KBM-7 (cell line): ENCODE measurements around the gene OR1I1.
A peak's percentile ranks its signal among the peaks of the same experiment; 100 is the strongest.
"Not testable (repeated sequence)": the region's sequence is repeated elsewhere in the genome, so short reads cannot be mapped to it uniquely, and the experiment has no call there.

Source experiments
- DNase-seq: peaks from one replicate; pipeline ENCODE4 v3.0.0-alpha.2; 2015
- in situ Hi-C: fragments of 300-500 bp; cut with MboI; formaldehyde crosslinking; loops from 2 replicates; pipeline ENCODE4 v1.14.3; 2020; ENCODE audit warnings: low sequenced_read_pairs, low pct_unique_long_range_greater_than_20kb, mixed read lengths

OR1I1 gene

GRCh38 chr19:15093001-15093400, 11.0 kb downstream of the OR1I1 start:
- in situ Hi-C loops, result no loop called here
- no peak for DNase-seq

- DNase-seq, result no peak
- in situ Hi-C loops, result no loop called here
These were observed 14.2 kb downstream of the OR1I1 start for GRCh38 chr19:15096223-15096622.

GRCh38 chr19:15097980-15098379, 16.0 kb downstream of the OR1I1 start:
- in situ Hi-C loops, DNase-seq: not testable (repeated sequence)

GRCh38 chr19:15098460-15098859, 16.4 kb downstream of the OR1I1 start:
- in situ Hi-C loops, result no loop called here
- DNase-seq, result no peak

- in situ Hi-C loops, result no loop called here
- DNase-seq, result no peak
These were observed 17.1 kb downstream of the OR1I1 start for GRCh38 chr19:15099017-15099582.

GRCh38 chr19:15101479-15102082, 19.6 kb downstream of the OR1I1 start:
- peak; percentile 84 for DNase-seq
- in situ Hi-C loops, result no loop called here

- in situ Hi-C loops, result no loop called here
- DNase-seq, result no peak
These were observed 22.0 kb downstream of the OR1I1 start for GRCh38 chr19:15104003-15104402.

- in situ Hi-C loops, result no loop called here
- DNase-seq, result no peak
These were observed 22.4 kb downstream of the OR1I1 start for GRCh38 chr19:15104411-15104810.

- DNase-seq, result no peak
- in situ Hi-C loops, result no loop called here
These were observed 23.0 kb downstream of the OR1I1 start for GRCh38 chr19:15105044-15105443.

GRCh38 chr19:15107061-15108010, 25.3 kb downstream of the OR1I1 start, which contains the start of gene SYDE1:
Gene SYDE1 (plus strand): TSS chr19:15107401. CDS start chr19:15107434, 33 bp downstream.
- in situ Hi-C loops, result no loop called here
- DNase-seq, result no peak

- in situ Hi-C loops, result no loop called here
- peak; percentile 20 for DNase-seq
These were observed 26.3 kb downstream of the OR1I1 start for GRCh38 chr19:15108145-15108844.

GRCh38 chr19:15108845-15109767, 27.1 kb downstream of the OR1I1 start:
- DNase-seq, result no peak
- in situ Hi-C loops, result no loop called here

- DNase-seq, result no peak
- in situ Hi-C loops, result no loop called here
These were observed 27.9 kb downstream of the OR1I1 start for GRCh38 chr19:15109768-15110417.

- in situ Hi-C loops, result no loop called here
- DNase-seq, result no peak
These were observed 28.4 kb downstream of the OR1I1 start for GRCh38 chr19:15110418-15110815.

- no peak for DNase-seq
- in situ Hi-C loops, result no loop called here
These were observed 29.7 kb downstream of the OR1I1 start for GRCh38 chr19:15111758-15112157.

- in situ Hi-C loops, result no loop called here
- DNase-seq, result no peak
These were observed 30.4 kb downstream of the OR1I1 start for GRCh38 chr19:15112385-15112784.

GRCh38 chr19:15113245-15114152, 31.5 kb downstream of the OR1I1 start:
- in situ Hi-C loops, result no loop called here
- DNase-seq, result no peak
